T-helper 1 cell treated with Interleukin-12 subunit alpha and Interleukin-12 subunit beta and Interleukin-4 antibody, amounts not matched to agents 30 μg/mL and 1 μg/mL, for 36 hours (primary cell): ENCODE data around the gene SLIT3.

Source experiments
- H3K27ac Mint-ChIP-seq: one replicate; pipeline ENCODE4 v1.8.0; 2021; ENCODE audit warnings: mild to moderate bottlenecking, mixed read lengths
- H3K27me3 Mint-ChIP-seq: one replicate; pipeline ENCODE4 v1.8.0; 2021; ENCODE audit warnings: low read depth, mixed read lengths
- H3K36me3 Mint-ChIP-seq: one replicate; pipeline ENCODE4 v1.8.0; 2021; ENCODE audit warnings: low read depth, mixed read lengths
- H3K4me1 Mint-ChIP-seq: one replicate; pipeline ENCODE4 v1.8.0; 2021; ENCODE audit warnings: low read depth, mixed read lengths
- H3K4me3 Mint-ChIP-seq: one replicate; pipeline ENCODE4 v1.8.0; 2021; ENCODE audit warnings: mild to moderate bottlenecking, moderate library complexity, mixed read lengths
- H3K9me3 Mint-ChIP-seq: one replicate; pipeline ENCODE4 v1.8.0; 2021; ENCODE audit warnings: mixed read lengths

The SLIT3 gene

DNA sequence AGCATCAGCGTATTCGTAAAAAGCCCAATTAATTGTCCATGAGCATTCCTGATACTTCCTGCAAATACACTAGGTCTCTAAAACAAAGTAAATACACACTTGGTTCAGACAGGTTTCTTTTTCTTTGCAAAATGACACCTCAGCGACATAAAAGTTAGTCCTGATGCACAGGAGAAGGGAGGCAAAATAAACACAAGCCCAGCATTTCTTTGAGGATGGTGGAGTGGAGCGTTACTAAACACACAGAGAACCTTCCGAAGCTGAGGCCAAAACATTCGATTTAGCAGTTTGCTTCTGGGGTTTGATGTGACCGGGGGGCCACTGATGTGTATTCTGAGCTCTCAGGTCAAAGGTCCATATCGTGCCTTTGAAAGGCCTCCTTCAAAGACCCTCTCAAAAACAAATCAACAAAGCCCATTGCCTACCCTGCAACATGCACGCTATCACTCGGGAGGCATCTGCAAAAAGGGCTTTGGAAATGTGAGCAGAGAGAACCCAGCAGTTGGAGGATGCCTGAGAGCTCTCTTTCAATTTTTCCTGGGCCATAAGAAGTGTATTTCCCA, 453.3 kb downstream of the SLIT3 start:
- peaks cover 12% of the 10 kb centered on the region for H3K27me3 Mint-ChIP-seq
- no peaks in the 10 kb centered on the region for H3K36me3 Mint-ChIP-seq
- H3K27ac Mint-ChIP-seq: no peak overlapping the region
- no peak overlapping the region for H3K4me3 Mint-ChIP-seq
- peaks cover 13% of the 10 kb centered on the region for H3K4me1 Mint-ChIP-seq
- H3K9me3 Mint-ChIP-seq: no peaks in the 10 kb centered on the region

DNA sequence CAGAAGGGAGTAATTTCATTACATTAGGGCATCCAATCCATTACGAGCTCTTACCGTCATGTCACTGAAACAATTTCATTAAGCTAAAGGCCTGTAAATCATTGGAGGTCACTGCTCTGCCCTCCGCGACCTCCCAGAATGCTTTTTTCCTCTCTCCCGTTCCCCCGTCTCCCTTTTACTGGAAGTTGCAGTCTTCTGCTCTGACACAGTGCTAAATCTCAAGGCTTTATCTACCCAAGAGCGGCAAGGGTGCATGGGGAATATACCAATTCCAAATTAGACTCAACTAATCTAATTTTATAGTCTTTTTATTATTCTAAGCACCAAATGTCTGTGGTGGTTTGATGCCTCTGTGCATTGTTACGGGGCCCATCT, 456.0 kb downstream of the SLIT3 start:
- Mint-ChIP-seq H3K4me3 (no peak overlapping the region), H3K9me3 (no peaks in the 10 kb centered on the region), H3K36me3 (no peaks in the 10 kb centered on the region), H3K27me3 (peaks cover 22% of the 10 kb centered on the region), H3K27ac (no peak overlapping the region), H3K4me1 (peaks cover under 1% of the 10 kb centered on the region)

DNA sequence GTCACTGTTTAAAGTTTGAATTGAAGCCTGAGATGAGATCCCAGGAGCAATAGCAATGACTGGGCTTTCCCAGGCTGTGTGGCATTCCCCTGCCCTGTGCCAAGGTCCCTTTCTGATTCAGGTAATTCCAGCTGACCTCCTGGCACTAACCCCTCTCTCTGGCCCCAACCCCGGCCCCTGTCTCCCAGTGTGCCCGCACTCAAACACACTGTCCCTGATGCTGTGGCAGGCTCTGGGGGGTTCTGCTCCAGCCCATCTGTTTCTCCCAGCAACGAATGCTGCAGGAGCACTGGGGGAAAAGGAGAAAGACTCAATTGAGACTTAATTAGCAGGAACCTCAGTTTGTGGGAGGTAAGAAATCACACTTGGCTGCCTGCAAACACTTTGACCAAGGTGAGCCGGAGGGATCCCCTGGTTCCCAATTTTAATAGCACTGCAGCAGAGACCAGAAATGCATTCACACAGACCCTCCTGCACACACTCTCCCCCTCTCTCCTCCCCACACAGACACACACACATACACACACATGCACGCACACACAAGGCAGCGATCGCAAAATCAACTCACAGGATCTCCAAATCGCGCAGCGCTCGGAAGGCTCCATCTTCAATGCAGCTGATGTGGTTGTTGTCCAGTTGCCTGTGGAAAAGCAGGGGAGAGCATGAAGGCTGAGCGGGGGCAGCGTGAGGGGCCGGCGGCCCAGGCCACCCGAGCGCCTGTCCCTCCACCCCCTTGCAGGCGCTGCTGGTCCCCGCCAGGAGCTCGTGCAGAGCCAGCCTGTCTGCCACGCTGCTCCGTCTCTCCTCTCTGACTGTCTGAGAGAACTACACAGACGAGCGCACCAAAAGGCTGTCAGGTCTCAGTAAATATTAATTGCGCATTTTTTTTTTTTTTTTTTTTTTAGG, 456.7 kb downstream of the SLIT3 start:
- H3K9me3 Mint-ChIP-seq: no peaks in the 10 kb centered on the region
- H3K4me3 Mint-ChIP-seq: no peak overlapping the region
- no peak overlapping the region for H3K27ac Mint-ChIP-seq
- peaks cover 22% of the 10 kb centered on the region for H3K27me3 Mint-ChIP-seq
- H3K36me3 Mint-ChIP-seq: no peaks in the 10 kb centered on the region
- H3K4me1 Mint-ChIP-seq: no peaks in the 10 kb centered on the region

DNA sequence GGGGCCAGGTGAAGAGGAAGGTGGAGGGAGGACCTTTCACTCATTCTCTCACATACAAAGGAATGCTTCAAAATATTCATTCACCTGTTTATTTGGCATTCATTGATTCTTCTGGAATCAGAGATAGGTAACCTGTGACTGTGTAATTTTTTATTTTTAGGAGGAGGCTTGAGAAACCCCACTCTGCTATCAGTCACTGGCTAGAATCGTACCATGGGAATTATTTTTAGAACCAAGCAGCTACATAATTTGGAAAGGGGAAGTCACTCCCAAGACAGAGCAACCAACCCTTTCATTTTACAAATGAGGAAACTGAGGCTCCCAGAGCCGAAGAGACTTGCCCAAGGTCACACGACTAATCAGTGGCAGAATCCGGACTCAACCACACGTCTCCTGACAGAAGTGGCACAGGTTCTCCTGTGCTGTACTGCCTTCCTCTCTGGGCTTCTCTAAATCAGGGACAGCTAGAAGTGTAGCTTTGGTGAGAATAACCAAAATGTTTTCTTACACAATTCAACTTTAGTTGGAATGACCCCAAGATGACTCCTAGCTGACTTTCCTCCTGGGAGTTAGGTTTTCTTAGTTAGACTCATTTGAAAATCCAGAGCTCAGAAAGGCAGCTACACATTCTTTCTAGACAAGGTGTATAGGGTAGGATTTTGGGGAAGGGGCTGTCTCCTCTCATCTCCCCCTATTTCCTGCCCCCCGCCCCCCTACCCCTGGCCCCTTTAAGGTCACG, 457.5 kb downstream of the SLIT3 start:
- no peak overlapping the region for H3K4me3 Mint-ChIP-seq
- no peaks in the 10 kb centered on the region for H3K36me3 Mint-ChIP-seq
- no peak overlapping the region for H3K27ac Mint-ChIP-seq
- H3K9me3 Mint-ChIP-seq: no peaks in the 10 kb centered on the region
- H3K4me1 Mint-ChIP-seq: no peaks in the 10 kb centered on the region
- H3K27me3 Mint-ChIP-seq: peaks cover 22% of the 10 kb centered on the region

DNA sequence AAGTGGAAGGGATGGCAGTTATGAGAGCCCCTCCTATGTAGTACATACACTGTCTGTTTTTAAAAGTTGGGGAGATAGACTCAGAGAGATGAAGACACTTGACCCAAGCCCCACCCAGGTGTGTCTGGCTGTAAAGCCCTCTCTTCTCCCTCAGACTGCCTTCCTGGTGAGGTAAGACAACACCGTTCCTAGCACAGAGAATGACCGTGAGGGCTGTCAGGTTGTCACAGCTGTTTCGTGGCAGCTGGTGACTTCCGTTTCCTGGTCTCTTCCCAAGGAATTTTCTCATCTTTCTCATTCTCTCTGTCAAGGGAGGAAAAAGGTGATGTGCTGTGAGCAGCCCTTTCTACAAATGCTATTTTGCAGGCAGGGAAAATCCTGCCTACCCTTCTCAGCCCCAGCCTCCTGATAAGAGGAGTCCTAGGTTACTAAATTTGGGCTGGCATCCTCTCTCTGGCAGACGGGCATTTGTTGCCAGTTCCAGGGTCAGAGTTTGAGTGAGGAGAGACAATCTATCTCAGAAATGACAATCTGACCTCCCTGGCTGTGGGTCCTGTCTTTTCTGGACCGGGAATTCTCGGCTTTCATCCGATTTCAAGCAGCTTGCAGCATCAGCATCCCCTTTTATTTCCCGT, 458.3 kb downstream of the SLIT3 start:
- no peaks in the 10 kb centered on the region for H3K4me1 Mint-ChIP-seq
- peaks cover 22% of the 10 kb centered on the region for H3K27me3 Mint-ChIP-seq
- H3K4me3 Mint-ChIP-seq: no peak overlapping the region
- no peak overlapping the region for H3K27ac Mint-ChIP-seq
- no peaks in the 10 kb centered on the region for H3K36me3 Mint-ChIP-seq
- no peaks in the 10 kb centered on the region for H3K9me3 Mint-ChIP-seq

DNA sequence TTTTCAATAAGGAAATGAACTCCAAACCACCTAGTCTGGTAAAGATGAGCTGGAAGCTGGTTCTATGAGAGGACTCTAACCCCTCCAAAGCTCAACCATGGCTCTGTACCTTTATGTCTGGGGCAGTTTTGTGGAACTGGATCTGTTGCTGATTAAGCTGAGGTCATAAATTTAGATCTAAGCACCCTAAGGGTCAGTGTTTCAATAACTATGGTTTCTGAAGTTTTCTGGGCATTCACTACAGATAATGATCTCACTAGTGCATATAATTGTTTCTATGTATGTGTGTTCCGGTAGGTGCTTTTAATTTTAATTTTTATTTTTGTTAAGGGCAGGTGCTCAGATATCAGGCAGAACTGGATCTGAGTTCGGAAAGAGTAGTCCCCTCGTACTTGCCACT, 463.1 kb downstream of the SLIT3 start:
- Mint-ChIP-seq H3K36me3 (no peaks in the 10 kb centered on the region), H3K27ac (no peak overlapping the region), H3K27me3 (peaks cover 14% of the 10 kb centered on the region), H3K4me1 (peaks cover 3% of the 10 kb centered on the region), H3K4me3 (no peak overlapping the region), H3K9me3 (no peaks in the 10 kb centered on the region)

DNA sequence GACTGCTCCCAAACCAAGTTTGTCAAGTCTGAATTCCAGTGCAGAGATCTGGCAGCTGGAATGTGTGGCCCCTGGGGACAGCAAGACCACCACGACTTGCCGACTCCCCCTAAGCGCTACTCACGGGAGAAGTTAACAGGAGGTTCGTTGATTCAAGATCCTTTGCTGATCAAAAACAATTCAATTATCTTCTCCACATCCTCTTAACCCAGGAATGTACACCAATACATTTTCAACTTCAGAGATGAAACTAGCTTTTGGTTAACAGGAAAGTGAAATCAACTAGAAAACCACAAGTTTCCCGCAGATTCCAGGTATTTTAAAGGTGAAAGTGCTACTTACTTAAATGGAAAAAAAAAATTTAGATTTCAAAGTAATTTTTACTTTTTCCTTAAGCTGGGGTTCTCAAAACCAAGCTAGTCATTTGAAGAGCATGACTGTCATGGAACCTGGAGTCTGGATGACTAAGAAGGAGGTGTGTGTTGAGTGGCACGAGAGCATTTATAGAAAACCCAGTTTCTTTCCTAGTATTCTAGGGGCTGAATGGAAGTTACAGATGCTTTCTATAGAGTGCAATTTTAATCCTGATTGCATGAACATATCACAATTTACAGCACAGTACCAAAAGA, 464.2 kb downstream of the SLIT3 start:
- H3K27ac Mint-ChIP-seq: no peak overlapping the region
- H3K4me3 Mint-ChIP-seq: no peak overlapping the region
- H3K36me3 Mint-ChIP-seq: no peaks in the 10 kb centered on the region
- peaks cover 3% of the 10 kb centered on the region for H3K4me1 Mint-ChIP-seq
- H3K9me3 Mint-ChIP-seq: no peaks in the 10 kb centered on the region
- peaks cover 4% of the 10 kb centered on the region for H3K27me3 Mint-ChIP-seq

DNA sequence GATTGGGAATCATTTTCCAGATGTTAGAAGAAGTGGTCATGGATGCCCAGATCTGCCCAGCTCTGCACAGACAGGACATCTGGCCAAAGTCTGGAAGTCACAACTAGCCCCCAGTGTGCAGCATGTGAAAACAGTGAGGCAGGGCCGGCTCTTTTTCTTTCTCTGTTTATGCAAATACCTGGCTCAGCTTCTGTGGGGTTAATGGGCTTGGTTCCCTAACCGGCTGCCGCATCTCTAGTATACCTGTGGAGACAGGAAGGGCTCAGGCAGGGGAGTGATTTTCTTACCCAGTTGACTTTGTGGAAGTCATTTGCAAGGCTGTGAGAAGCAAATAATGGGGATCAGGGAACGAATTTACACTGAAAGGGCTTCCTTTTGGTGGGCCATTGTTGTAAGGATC, 467.0 kb downstream of the SLIT3 start:
- Mint-ChIP-seq H3K27me3 (peaks cover 7% of the 10 kb centered on the region), H3K9me3 (no peaks in the 10 kb centered on the region), H3K36me3 (no peaks in the 10 kb centered on the region), H3K4me3 (no peak overlapping the region), H3K27ac (no peak overlapping the region), H3K4me1 (peaks cover 3% of the 10 kb centered on the region)

DNA sequence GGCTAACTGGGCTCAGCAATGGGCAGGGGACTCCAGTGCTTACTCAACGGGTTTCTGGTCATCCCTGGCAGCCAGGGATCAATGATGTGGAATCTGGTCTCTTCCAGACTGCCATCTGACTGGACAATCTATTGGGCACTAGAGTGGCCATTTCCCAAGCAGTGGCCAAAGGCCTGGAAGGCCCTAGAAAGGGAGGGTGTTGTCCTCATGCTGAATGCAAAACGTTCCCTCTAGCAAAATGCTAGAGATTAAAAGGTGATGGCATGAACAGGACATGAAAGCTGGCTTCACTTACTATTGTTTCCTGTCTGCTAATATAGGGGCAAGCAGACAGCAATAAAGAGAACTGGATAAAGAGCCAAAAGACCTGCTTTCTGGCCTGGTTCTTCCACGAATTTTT, 467.6 kb downstream of the SLIT3 start:
- Mint-ChIP-seq H3K36me3 (no peaks in the 10 kb centered on the region), H3K27me3 (peaks cover 7% of the 10 kb centered on the region), H3K9me3 (no peaks in the 10 kb centered on the region), H3K4me3 (no peak overlapping the region), H3K4me1 (peaks cover 3% of the 10 kb centered on the region), H3K27ac (no peak overlapping the region)

DNA sequence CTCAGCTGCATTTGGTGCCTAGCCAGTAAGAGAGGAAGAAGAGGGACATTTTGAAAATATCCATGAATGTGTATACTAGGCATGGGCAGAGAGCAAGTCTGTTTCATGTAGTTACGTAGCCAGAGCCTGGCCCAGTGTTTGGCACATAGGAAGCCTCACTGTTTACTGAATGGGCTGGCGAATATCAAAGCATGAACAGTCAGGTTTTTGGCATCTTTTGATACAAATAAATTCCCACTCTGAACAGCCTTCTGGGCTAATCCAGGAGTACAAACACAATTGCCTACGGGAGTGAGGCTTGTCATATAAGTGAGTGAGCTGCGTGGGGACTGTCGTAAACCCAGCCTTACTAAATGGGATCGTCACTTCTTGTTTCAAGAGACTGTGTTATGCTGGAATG, 468.6 kb downstream of the SLIT3 start:
- Mint-ChIP-seq H3K36me3 (no peaks in the 10 kb centered on the region), H3K9me3 (no peaks in the 10 kb centered on the region), H3K4me1 (peaks cover 3% of the 10 kb centered on the region), H3K4me3 (no peak overlapping the region), H3K27me3 (peaks cover 7% of the 10 kb centered on the region), H3K27ac (no peak overlapping the region)

DNA sequence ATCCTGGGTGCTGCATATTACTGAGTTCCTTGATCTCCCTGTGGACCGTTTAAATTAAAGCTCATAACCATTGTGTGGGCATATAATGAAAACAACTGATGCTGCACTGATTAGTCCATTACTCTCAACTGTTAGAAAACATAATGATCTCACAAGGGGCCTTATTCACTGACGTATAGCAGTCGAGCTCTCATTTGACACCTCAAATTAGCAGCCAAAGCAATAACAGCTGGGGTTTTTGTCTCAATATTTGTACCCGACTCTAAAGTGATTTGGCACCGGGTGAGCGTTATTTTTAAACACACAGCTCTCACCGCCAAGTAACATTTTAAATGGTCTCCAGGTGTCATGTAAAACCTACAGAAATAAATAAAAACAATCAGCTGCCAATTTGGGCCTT, 469.6 kb downstream of the SLIT3 start:
- Mint-ChIP-seq H3K27ac (no peak overlapping the region), H3K36me3 (no peaks in the 10 kb centered on the region), H3K4me3 (no peak overlapping the region), H3K4me1 (peaks cover under 1% of the 10 kb centered on the region), H3K9me3 (no peaks in the 10 kb centered on the region), H3K27me3 (peaks cover 5% of the 10 kb centered on the region)

DNA sequence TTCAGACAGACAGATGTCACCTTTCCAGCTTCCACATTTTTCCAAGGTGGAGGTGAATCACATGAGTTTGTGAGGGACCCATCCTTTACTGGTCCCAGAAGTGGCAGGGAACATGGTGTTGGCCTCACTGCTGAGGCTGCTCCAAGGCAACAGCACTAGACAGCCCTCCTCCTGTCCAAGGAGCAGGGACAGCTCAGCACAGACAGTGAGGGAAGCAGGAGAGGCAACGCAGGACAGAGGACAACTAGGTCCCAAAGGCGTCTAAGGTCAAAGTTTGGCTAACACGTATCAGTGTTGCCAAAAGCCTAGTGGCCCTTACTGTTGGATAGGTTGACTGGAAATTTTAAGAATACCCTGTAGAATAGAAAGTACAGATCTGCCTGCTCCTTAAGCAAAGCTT, 470.1 kb downstream of the SLIT3 start:
- Mint-ChIP-seq H3K4me1 (no peaks in the 10 kb centered on the region), H3K27ac (no peak overlapping the region), H3K4me3 (no peak overlapping the region), H3K9me3 (no peaks in the 10 kb centered on the region), H3K27me3 (peaks cover 4% of the 10 kb centered on the region), H3K36me3 (no peaks in the 10 kb centered on the region)

DNA sequence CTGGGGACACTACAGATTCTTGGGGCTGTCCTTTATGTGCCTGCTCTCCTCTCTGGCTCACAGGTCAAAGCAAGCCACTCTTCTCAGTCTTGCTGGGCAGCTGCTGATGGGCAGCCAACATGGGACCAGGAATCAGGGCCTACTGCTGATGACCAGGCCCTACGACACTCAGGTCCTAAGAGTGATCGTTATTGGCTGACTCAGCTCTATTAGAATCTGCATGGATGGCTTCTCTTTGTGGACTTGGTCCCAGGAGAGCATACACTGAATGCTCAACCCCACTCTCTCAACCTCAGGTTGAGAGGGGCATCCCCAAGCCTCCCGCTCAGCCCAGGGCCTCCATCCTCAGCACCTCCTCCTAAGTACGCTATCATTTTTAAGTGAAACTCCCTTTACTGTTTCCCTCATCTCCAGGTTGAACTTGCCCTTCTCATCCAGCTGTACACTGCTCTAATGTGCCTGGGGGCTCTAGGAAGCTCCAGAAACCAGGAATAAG, 471.0 kb downstream of the SLIT3 start:
- Mint-ChIP-seq H3K4me1 (no peaks in the 10 kb centered on the region), H3K36me3 (no peaks in the 10 kb centered on the region), H3K9me3 (no peaks in the 10 kb centered on the region), H3K27ac (no peak overlapping the region), H3K4me3 (no peak overlapping the region), H3K27me3 (peaks cover 4% of the 10 kb centered on the region)

DNA sequence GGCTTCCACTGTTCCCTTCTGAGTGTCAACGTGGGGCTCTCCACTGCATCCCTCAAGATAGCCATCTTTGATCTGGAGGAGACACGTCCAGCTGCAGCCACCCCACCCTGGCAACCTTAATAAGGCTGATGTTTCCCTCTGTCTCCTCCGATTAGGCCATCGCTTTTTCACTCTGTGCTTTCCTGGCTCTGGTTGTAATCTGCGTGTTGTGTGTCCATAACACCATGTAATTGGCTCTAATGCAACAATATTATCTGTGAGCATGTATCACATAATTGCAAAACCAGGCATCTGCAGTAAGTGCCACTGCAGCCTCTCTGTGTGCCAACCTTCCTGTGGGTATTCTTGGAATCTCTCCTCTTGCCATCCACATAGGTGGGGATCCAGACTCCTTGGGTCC, 471.9 kb downstream of the SLIT3 start:
- Mint-ChIP-seq H3K9me3 (no peaks in the 10 kb centered on the region), H3K4me3 (no peak overlapping the region), H3K27ac (no peak overlapping the region), H3K27me3 (peaks cover 4% of the 10 kb centered on the region), H3K36me3 (no peaks in the 10 kb centered on the region), H3K4me1 (no peaks in the 10 kb centered on the region)
